ENCODE results near the gene MON2.
"Not testable (repeated sequence)": the region's sequence is repeated elsewhere in the genome, so short reads cannot be mapped to it uniquely, and the experiment has no call there.

Gene MON2

DNA sequence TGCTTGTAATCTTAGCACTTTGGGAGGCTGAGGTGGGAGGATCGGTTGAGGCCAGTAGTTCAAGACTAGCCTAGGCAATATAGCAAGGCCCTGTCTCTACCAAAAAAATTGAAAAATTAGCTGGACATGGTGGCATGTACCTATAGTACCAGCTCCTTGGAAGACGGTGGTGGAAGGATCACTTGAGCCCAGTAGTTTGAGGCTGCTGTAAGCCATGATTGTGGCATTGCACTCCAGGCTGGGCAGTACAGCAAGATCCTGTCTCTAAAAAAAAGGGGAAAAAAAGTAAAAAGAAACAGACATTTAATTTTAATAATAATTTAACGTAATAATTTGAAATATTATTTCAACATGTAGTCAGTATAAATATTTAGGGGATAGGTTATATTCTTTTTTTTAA is 16.1 kb downstream of the MON2 start:
- Histone ChIP-seq H3K9ac (ENCODE audit: low read depth, low read length) (no peak overlapping the region), H3K36me3 (ENCODE audit: control insufficient read depth, insufficient read depth, low read length) (no peaks in the 10 kb centered on the region), H3K9me3 (ENCODE audit: control insufficient read depth, insufficient read depth, low read length) (no peaks in the 10 kb centered on the region), H3K4me3 (ENCODE audit: low read depth, low read length) (no peak overlapping the region), H3K27me3 (ENCODE audit: control insufficient read depth, insufficient read depth, low read length) (no peaks in the 10 kb centered on the region), H3K4me1 (ENCODE audit: control insufficient read depth, insufficient read depth, low read length) (no peaks in the 10 kb centered on the region)

GRCh38 chr12:62484233-62484632 is 17.6 kb downstream of the MON2 start:
- Histone ChIP-seq H3K9ac (ENCODE audit: low read depth, low read length) (no peak overlapping the region), H3K4me1 (ENCODE audit: control insufficient read depth, insufficient read depth, low read length) (no peaks in the 10 kb centered on the region), H3K36me3 (ENCODE audit: control insufficient read depth, insufficient read depth, low read length) (no peaks in the 10 kb centered on the region), H3K4me3 (ENCODE audit: low read depth, low read length) (no peak overlapping the region), H3K9me3 (ENCODE audit: control insufficient read depth, insufficient read depth, low read length) (no peaks in the 10 kb centered on the region), H3K27me3 (ENCODE audit: control insufficient read depth, insufficient read depth, low read length) (no peaks in the 10 kb centered on the region)

DNA sequence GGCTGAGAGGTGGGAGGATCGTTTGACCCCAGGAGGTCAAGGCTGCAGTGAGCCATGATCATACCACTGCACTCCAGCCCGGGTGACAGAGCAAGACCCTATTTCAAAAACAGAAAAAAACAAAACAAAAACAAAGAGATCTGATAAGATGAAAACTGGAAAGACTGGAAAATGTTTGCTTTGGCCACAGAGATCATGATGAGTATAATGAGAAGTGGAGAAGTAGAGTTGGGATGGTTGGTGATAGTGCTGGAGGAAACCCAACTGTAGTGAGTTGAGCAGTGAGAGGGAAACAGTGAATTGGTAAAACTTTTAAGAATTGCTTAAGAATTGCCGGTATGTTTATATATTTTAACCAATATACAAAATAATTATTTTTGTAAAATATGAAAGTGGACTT is 39.2 kb downstream of the MON2 start:
- no peak overlapping the region for H3K9ac ChIP-seq (ENCODE audit: low read depth, low read length)
- H3K9me3 ChIP-seq (ENCODE audit: control insufficient read depth, insufficient read depth, low read length), result no peaks in the 10 kb centered on the region
- no peaks in the 10 kb centered on the region for H3K36me3 ChIP-seq (ENCODE audit: control insufficient read depth, insufficient read depth, low read length)
- no peaks in the 10 kb centered on the region for H3K4me1 ChIP-seq (ENCODE audit: control insufficient read depth, insufficient read depth, low read length)
- no peaks in the 10 kb centered on the region for H3K27me3 ChIP-seq (ENCODE audit: control insufficient read depth, insufficient read depth, low read length)
- H3K4me3 ChIP-seq (ENCODE audit: low read depth, low read length), result no peak overlapping the region

GRCh38 chr12:62512901-62513300 is 46.3 kb downstream of the MON2 start:
- no peaks in the 10 kb centered on the region for H3K27me3 ChIP-seq (ENCODE audit: control insufficient read depth, insufficient read depth, low read length)
- no peaks in the 10 kb centered on the region for H3K36me3 ChIP-seq (ENCODE audit: control insufficient read depth, insufficient read depth, low read length)
- H3K9me3 ChIP-seq (ENCODE audit: control insufficient read depth, insufficient read depth, low read length), result no peaks in the 10 kb centered on the region
- no peak overlapping the region for H3K9ac ChIP-seq (ENCODE audit: low read depth, low read length)
- H3K4me1 ChIP-seq (ENCODE audit: control insufficient read depth, insufficient read depth, low read length), result no peaks in the 10 kb centered on the region
- H3K4me3 ChIP-seq (ENCODE audit: low read depth, low read length), result no peak overlapping the region

GRCh38 chr12:62514080-62514479 is 47.5 kb downstream of the MON2 start:
- H3K36me3 ChIP-seq (ENCODE audit: control insufficient read depth, insufficient read depth, low read length); H3K9ac ChIP-seq (ENCODE audit: low read depth, low read length); H3K4me3 ChIP-seq (ENCODE audit: low read depth, low read length); H3K9me3 ChIP-seq (ENCODE audit: control insufficient read depth, insufficient read depth, low read length); H3K27me3 ChIP-seq (ENCODE audit: control insufficient read depth, insufficient read depth, low read length); H3K4me1 ChIP-seq (ENCODE audit: control insufficient read depth, insufficient read depth, low read length): not testable (repeated sequence)

- H3K9ac ChIP-seq (ENCODE audit: low read depth, low read length), result no peak overlapping the region
- no peaks in the 10 kb centered on the region for H3K36me3 ChIP-seq (ENCODE audit: control insufficient read depth, insufficient read depth, low read length)
- no peaks in the 10 kb centered on the region for H3K27me3 ChIP-seq (ENCODE audit: control insufficient read depth, insufficient read depth, low read length)
- H3K4me3 ChIP-seq (ENCODE audit: low read depth, low read length), result no peak overlapping the region
- H3K4me1 ChIP-seq (ENCODE audit: control insufficient read depth, insufficient read depth, low read length), result no peaks in the 10 kb centered on the region
- H3K9me3 ChIP-seq (ENCODE audit: control insufficient read depth, insufficient read depth, low read length), result no peaks in the 10 kb centered on the region
Measured at GRCh38 chr12:62516927-62517326, 50.3 kb downstream of the MON2 start.

GRCh38 chr12:62517887-62518286 is 51.3 kb downstream of the MON2 start:
- no peaks in the 10 kb centered on the region for H3K27me3 ChIP-seq (ENCODE audit: control insufficient read depth, insufficient read depth, low read length)
- no peaks in the 10 kb centered on the region for H3K36me3 ChIP-seq (ENCODE audit: control insufficient read depth, insufficient read depth, low read length)
- H3K9me3 ChIP-seq (ENCODE audit: control insufficient read depth, insufficient read depth, low read length), result no peaks in the 10 kb centered on the region
- H3K4me1 ChIP-seq (ENCODE audit: control insufficient read depth, insufficient read depth, low read length), result no peaks in the 10 kb centered on the region
- H3K9ac ChIP-seq (ENCODE audit: low read depth, low read length), result no peak overlapping the region
- no peak overlapping the region for H3K4me3 ChIP-seq (ENCODE audit: low read depth, low read length)

DNA sequence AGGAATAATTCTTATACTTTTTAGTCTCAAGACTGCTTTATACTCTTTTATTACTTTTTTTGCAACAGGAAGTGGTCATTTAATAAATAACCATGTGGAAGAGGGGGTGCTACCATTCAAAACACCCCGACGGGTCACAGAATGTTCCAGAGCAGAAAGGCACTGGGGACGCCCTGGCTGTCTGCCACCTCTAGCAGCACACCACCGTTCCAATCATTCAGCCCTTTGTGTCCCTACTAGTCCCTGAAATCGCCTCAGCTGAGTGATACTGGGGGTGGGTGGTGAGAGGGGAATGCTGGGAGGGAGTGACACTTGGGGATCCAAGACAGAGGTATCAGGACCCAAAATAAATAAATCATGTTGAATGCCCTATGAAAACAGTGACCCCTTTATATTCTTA is 52.4 kb downstream of the MON2 start:
- Histone ChIP-seq H3K36me3 (ENCODE audit: control insufficient read depth, insufficient read depth, low read length) (no peaks in the 10 kb centered on the region), H3K9ac (ENCODE audit: low read depth, low read length) (no peak overlapping the region), H3K4me3 (ENCODE audit: low read depth, low read length) (no peak overlapping the region), H3K27me3 (ENCODE audit: control insufficient read depth, insufficient read depth, low read length) (no peaks in the 10 kb centered on the region), H3K9me3 (ENCODE audit: control insufficient read depth, insufficient read depth, low read length) (no peaks in the 10 kb centered on the region), H3K4me1 (ENCODE audit: control insufficient read depth, insufficient read depth, low read length) (no peaks in the 10 kb centered on the region)

- Histone ChIP-seq H3K4me1 (ENCODE audit: control insufficient read depth, insufficient read depth, low read length) (no peaks in the 10 kb centered on the region), H3K36me3 (ENCODE audit: control insufficient read depth, insufficient read depth, low read length) (no peaks in the 10 kb centered on the region), H3K4me3 (ENCODE audit: low read depth, low read length) (no peak overlapping the region), H3K27me3 (ENCODE audit: control insufficient read depth, insufficient read depth, low read length) (no peaks in the 10 kb centered on the region), H3K9ac (ENCODE audit: low read depth, low read length) (no peak overlapping the region), H3K9me3 (ENCODE audit: control insufficient read depth, insufficient read depth, low read length) (no peaks in the 10 kb centered on the region)
Measured at GRCh38 chr12:62520361-62520760, 53.7 kb downstream of the MON2 start.

DNA sequence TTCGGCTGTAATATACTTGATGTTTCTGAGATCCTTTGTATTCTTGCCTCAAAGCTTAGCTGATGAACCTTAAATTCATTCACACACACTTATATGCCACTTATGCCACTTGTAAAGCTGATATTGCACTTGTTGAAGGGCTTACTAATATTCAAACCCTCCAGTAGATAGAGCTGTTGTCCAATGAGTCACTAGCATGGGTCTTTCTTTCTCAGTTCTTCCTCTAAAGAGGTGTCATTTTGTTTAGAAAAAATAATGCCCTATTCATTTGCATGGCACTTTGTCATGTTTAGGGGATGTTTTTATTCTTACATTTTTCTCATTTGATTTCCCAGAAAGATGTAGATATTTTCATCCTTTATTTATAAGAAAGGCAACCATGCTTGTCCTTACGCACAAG is 56.4 kb downstream of the MON2 start:
- Histone ChIP-seq H3K9me3 (ENCODE audit: control insufficient read depth, insufficient read depth, low read length) (no peaks in the 10 kb centered on the region), H3K4me1 (ENCODE audit: control insufficient read depth, insufficient read depth, low read length) (no peaks in the 10 kb centered on the region), H3K36me3 (ENCODE audit: control insufficient read depth, insufficient read depth, low read length) (no peaks in the 10 kb centered on the region), H3K9ac (ENCODE audit: low read depth, low read length) (no peak overlapping the region), H3K27me3 (ENCODE audit: control insufficient read depth, insufficient read depth, low read length) (no peaks in the 10 kb centered on the region), H3K4me3 (ENCODE audit: low read depth, low read length) (no peak overlapping the region)

DNA sequence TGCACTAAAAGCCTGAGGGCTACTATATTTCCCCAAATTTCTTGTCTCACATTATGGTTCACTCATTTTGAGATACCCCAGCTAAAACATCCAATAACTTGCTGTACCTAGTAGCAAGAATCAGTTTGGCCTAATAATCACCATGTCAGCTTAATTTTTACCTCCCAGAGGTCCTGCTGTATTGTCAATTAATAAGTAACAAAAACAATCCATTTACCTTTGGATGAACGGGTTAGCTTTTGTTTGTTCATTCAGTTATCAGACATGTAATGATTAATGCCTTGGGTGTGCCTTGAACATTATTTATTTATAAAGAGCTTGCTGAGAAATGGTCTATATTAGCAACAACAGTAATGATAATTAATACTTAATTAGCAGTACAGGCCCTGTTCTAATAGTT is 57.0 kb downstream of the MON2 start:
- no peaks in the 10 kb centered on the region for H3K9me3 ChIP-seq (ENCODE audit: control insufficient read depth, insufficient read depth, low read length)
- H3K4me1 ChIP-seq (ENCODE audit: control insufficient read depth, insufficient read depth, low read length), result no peaks in the 10 kb centered on the region
- no peak overlapping the region for H3K9ac ChIP-seq (ENCODE audit: low read depth, low read length)
- no peak overlapping the region for H3K4me3 ChIP-seq (ENCODE audit: low read depth, low read length)
- no peaks in the 10 kb centered on the region for H3K27me3 ChIP-seq (ENCODE audit: control insufficient read depth, insufficient read depth, low read length)
- no peaks in the 10 kb centered on the region for H3K36me3 ChIP-seq (ENCODE audit: control insufficient read depth, insufficient read depth, low read length)

DNA sequence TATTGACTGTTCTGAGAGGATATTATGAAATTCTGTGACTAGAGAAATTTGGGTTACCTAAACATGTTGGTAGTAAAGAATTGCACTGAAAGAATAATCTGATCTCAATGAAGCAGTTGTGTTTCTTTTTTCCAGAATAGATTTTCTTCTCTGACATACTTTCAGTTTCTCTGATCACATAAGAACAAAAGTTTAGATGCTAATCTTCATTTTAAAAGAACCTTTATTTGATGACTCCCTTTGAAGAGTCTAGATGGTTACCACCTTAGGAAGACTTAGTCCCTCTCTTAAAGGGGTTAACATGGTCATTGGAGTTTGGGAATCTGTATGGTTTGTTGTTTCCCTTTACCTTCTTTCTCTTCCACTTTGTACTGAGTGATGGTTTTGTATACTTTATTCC is 58.6 kb downstream of the MON2 start:
- no peak overlapping the region for H3K9ac ChIP-seq (ENCODE audit: low read depth, low read length)
- H3K4me1 ChIP-seq (ENCODE audit: control insufficient read depth, insufficient read depth, low read length), result no peaks in the 10 kb centered on the region
- no peaks in the 10 kb centered on the region for H3K36me3 ChIP-seq (ENCODE audit: control insufficient read depth, insufficient read depth, low read length)
- no peaks in the 10 kb centered on the region for H3K27me3 ChIP-seq (ENCODE audit: control insufficient read depth, insufficient read depth, low read length)
- no peaks in the 10 kb centered on the region for H3K9me3 ChIP-seq (ENCODE audit: control insufficient read depth, insufficient read depth, low read length)
- no peak overlapping the region for H3K4me3 ChIP-seq (ENCODE audit: low read depth, low read length)

DNA sequence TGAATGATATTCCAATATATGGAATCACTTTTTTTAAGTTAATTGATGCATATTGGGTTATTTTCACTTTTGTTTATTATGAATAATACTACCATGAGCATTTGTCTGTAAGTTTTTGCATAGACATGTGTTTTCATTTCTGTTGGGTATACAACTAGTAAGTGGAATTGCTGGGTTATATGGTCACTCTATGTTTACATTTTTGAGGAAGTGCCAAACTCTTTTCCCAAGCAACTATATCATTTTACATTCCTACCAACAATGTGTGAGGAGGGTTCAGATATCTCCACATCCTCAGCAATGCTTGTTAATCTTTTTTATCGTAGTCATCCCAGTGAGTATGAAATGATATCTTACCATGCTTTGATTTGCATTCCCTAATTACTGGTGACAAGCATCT is 64.0 kb downstream of the MON2 start:
- H3K9me3 ChIP-seq (ENCODE audit: control insufficient read depth, insufficient read depth, low read length), result no peaks in the 10 kb centered on the region
- no peak overlapping the region for H3K4me3 ChIP-seq (ENCODE audit: low read depth, low read length)
- H3K4me1 ChIP-seq (ENCODE audit: control insufficient read depth, insufficient read depth, low read length), result no peaks in the 10 kb centered on the region
- no peak overlapping the region for H3K9ac ChIP-seq (ENCODE audit: low read depth, low read length)
- H3K36me3 ChIP-seq (ENCODE audit: control insufficient read depth, insufficient read depth, low read length), result no peaks in the 10 kb centered on the region
- H3K27me3 ChIP-seq (ENCODE audit: control insufficient read depth, insufficient read depth, low read length), result no peaks in the 10 kb centered on the region

Measured in iPS-15b (cell line).